ENCODE measurements around the gene EXD3. TPM values are rescaled to one million over a fixed set of nuclear protein-coding genes. Genes with fewer than 3 reads are reported as not detected.

EXD3 gene
- total RNA-seq, 1 experiment from 2014 or later: 14.1 TPM

Other genes with a start within 250 kb of the EXD3 start
- 60.6 and 64.0 TPM in 2 replicates for gene ANAPC2, start 234.6 kb downstream of the EXD3 start, total RNA-seq (2014; rRNA removed; shearing (Covaris generic))
- gene SSNA1, start 234.5 kb downstream of the EXD3 start, total RNA-seq (2014; rRNA removed; shearing (Covaris generic)): 184 and 208 TPM in 2 replicates
- gene TPRN, start 222.4 kb downstream of the EXD3 start, total RNA-seq (2014; rRNA removed; shearing (Covaris generic)): 63.1 and 66.3 TPM in 2 replicates
- 44.7 and 51.5 TPM in 2 replicates for gene TMEM203, start 217.5 kb downstream of the EXD3 start, total RNA-seq (2014; rRNA removed; shearing (Covaris generic))
- 19.0 and 23.9 TPM in 2 replicates for gene NDOR1, start 217.5 kb downstream of the EXD3 start, total RNA-seq (2014; rRNA removed; shearing (Covaris generic))
- gene RNF208, start 200.9 kb downstream of the EXD3 start, total RNA-seq (2014; rRNA removed; shearing (Covaris generic)): 0.55 and 1.7 TPM in 2 replicates
- 1.6 and 2.4 TPM in 2 replicates for gene CYSRT1, start 198.0 kb downstream of the EXD3 start, total RNA-seq (2014; rRNA removed; shearing (Covaris generic))
- 0.38 TPM in 1 of 2 replicates, not detected in the other for gene RNF224, start 195.7 kb downstream of the EXD3 start, total RNA-seq (2014; rRNA removed; shearing (Covaris generic))
- 0.15 TPM in 1 of 2 replicates, not detected in the other for gene SLC34A3, start 192.3 kb downstream of the EXD3 start, total RNA-seq (2014; rRNA removed; shearing (Covaris generic))
- gene TUBB4B, start 181.9 kb downstream of the EXD3 start, total RNA-seq (2014; rRNA removed; shearing (Covaris generic)): 607 and 627 TPM in 2 replicates
- not detected in 2 replicates for gene STPG3, start 171.9 kb downstream of the EXD3 start, total RNA-seq (2014; rRNA removed; shearing (Covaris generic))
- 111 and 115 TPM in 2 replicates for gene NELFB, start 167.8 kb downstream of the EXD3 start, total RNA-seq (2014; rRNA removed; shearing (Covaris generic))
- gene TOR4A, start 145.4 kb downstream of the EXD3 start, total RNA-seq (2014; rRNA removed; shearing (Covaris generic)): 210 and 226 TPM in 2 replicates
- gene NRARP, start 120.9 kb downstream of the EXD3 start, total RNA-seq (2014; rRNA removed; shearing (Covaris generic)): 107 and 116 TPM in 2 replicates
- gene NOXA1, start 231 bp upstream of the EXD3 start, total RNA-seq (2014; rRNA removed; shearing (Covaris generic)): 1.5 and 3.7 TPM in 2 replicates
- gene ENTPD8, start 18.2 kb upstream of the EXD3 start, total RNA-seq (2014; rRNA removed; shearing (Covaris generic)): 0.76 and 1.3 TPM in 2 replicates
- gene NSMF, start 36.2 kb upstream of the EXD3 start, total RNA-seq (2014; rRNA removed; shearing (Covaris generic)): 74.4 and 77.7 TPM in 2 replicates
- 0.60 and 0.94 TPM in 2 replicates for gene PNPLA7, start 127.2 kb upstream of the EXD3 start, total RNA-seq (2014; rRNA removed; shearing (Covaris generic))
- gene MRPL41, start 128.7 kb upstream of the EXD3 start, total RNA-seq (2014; rRNA removed; shearing (Covaris generic)): 175 TPM in 2 replicates
- gene DPH7, start 155.8 kb upstream of the EXD3 start, total RNA-seq (2014; rRNA removed; shearing (Covaris generic)): 52.5 and 54.5 TPM in 2 replicates
- gene ZMYND19, start 167.3 kb upstream of the EXD3 start, total RNA-seq (2014; rRNA removed; shearing (Covaris generic)): 75.9 and 78.4 TPM in 2 replicates
- gene ARRDC1, start 182.5 kb upstream of the EXD3 start, total RNA-seq (2014; rRNA removed; shearing (Covaris generic)): 189 and 203 TPM in 2 replicates
- 76.1 and 85.4 TPM in 2 replicates for gene EHMT1, start 195.8 kb upstream of the EXD3 start, total RNA-seq (2014; rRNA removed; shearing (Covaris generic))